GM12872 (cell line): ENCODE results near the gene REEP5.

ENCODE experiments used
- CTCF ChIP-seq: IDR thresholded peaks from 3 replicates; pipeline ENCODE4 v1.5.1; 2011; ENCODE audit warnings: low read depth, mild to moderate bottlenecking, low read length, moderate library complexity; ENCODE audit not compliant: insufficient read depth

REEP5 gene

GRCh38 chr5:112958093-112959088 is 36.4 kb upstream of the REEP5 start:
- TF ChIP-seq CTCF: no peak

DNA sequence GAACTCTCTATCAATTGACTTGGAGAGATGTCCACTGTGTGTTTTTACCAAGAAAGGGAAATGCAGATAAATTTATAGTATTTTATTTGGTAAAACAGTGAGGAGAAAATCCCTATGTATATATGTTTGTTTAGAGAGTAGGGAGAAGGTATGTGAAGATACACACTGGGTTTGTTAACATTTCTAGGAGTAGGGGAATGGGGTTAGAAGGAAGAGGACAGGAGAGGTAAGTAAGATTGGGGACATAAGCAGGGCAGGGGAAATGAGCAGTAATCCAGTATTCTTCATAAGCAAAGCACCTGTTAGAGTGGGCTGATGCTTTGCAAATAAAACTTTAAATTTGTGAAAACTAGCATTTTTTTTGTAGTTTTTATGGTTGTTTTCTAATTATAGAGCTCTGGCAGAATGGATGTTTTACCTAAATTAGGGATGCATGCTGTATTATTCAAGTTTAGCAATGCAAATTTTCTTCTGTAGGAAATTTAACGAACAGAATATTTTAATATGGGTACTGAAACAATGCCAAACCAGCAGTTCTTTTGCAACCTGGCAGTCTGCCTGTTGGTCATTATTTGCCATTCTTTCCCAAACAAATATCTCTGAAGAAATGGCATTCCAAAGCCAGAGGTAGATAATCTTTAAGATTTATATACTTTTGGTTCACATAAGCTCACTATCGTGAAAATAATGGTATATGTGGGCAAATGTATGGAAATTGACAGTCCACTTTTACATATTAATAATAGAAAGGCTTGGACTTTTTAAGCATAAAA is 35.2 kb upstream of the REEP5 start:
- TF ChIP-seq CTCF: no peak

GRCh38 chr5:112956606-112957005 is 34.6 kb upstream of the REEP5 start:
- TF ChIP-seq CTCF: no peak

DNA sequence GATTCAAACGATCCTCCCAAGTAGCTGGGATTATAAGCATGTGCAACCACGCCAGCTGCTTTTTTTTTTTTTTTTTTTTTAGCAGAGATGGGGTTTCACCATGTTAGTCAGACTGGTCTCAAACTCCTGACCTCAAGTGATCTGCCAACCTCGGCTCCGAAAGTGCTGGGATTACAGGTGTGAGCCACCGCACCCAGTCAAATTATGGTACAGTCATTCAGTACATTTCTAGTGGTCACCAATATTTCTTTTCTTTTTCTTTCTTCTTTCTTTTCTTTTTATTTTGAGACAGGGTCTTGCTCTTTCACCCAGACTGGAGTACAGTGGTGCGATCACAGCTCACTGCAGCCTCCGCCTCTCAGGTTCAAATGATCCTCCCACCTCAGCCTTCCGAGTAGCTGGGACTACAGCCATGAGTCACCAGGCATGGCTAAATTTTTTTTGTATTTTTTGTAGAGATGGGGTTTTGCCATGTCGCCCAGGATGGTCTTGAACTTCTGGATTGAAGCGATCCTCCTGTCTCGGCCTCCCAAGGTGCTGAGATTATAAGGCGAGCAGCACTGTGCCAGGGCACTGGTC is 29.2 kb upstream of the REEP5 start:
- TF ChIP-seq CTCF: no peak

GRCh38 chr5:112948458-112948857 is 26.4 kb upstream of the REEP5 start:
- no peak for TF ChIP-seq CTCF

- no peak for TF ChIP-seq CTCF
Observed at GRCh38 chr5:112940670-112941069, 18.6 kb upstream of the REEP5 start.

- no peak for TF ChIP-seq CTCF
Observed at GRCh38 chr5:112938286-112938685, 16.3 kb upstream of the REEP5 start.
